ENCODE results near the gene MMP14.
"Not testable (repeated sequence)": the region's sequence is repeated elsewhere in the genome, so short reads cannot be mapped to it uniquely, and the experiment has no call there.

MMP14 gene

GRCh38 chr14:22836301-22837113 lies at the start of gene MMP14:
Gene MMP14, plus strand, starts transcription at chr14:22836585. Its CDS starts 233 bp downstream, at chr14:22836818.
- DNase-seq (ENCODE audit: low read depth in 2 of 2) = no peak

- DNase-seq (ENCODE audit: low read depth in 2 of 2) = no peak
Observed at GRCh38 chr14:22786685-22787084, 49.7 kb upstream of the MMP14 start.

GRCh38 chr14:22791301-22791700 lies 45.1 kb upstream of the MMP14 start:
- no peak for DNase-seq (ENCODE audit: low read depth in 2 of 2)

- no peak for DNase-seq (ENCODE audit: low read depth in 2 of 2)
Observed at GRCh38 chr14:22792158-22792557, 44.2 kb upstream of the MMP14 start.

GRCh38 chr14:22793550-22793949 lies 42.8 kb upstream of the MMP14 start:
- not testable (repeated sequence) for DNase-seq (ENCODE audit: low read depth in 2 of 2)

- DNase-seq (ENCODE audit: low read depth in 2 of 2) = no peak
Observed at GRCh38 chr14:22793976-22794375, 42.4 kb upstream of the MMP14 start.

GRCh38 chr14:22794551-22794951 lies 41.8 kb upstream of the MMP14 start:
- no peak for DNase-seq (ENCODE audit: low read depth in 2 of 2)

- no peak for DNase-seq (ENCODE audit: low read depth in 2 of 2)
Observed at GRCh38 chr14:22796087-22796707, 40.2 kb upstream of the MMP14 start.

GRCh38 chr14:22797017-22797917 lies 39.1 kb upstream of the MMP14 start:
- no peak for DNase-seq (ENCODE audit: low read depth in 2 of 2)

- no peak for DNase-seq (ENCODE audit: low read depth in 2 of 2)
Observed at GRCh38 chr14:22798528-22798927, 37.9 kb upstream of the MMP14 start.

GRCh38 chr14:22800346-22800745 lies 36.0 kb upstream of the MMP14 start:
- DNase-seq (ENCODE audit: low read depth in 2 of 2) = no peak

GRCh38 chr14:22801716-22802115 lies 34.7 kb upstream of the MMP14 start:
- DNase-seq (ENCODE audit: low read depth in 2 of 2) = no peak

- DNase-seq (ENCODE audit: low read depth in 2 of 2) = no peak
Observed at GRCh38 chr14:22802860-22803686, 33.3 kb upstream of the MMP14 start.

- no peak for DNase-seq (ENCODE audit: low read depth in 2 of 2)
Observed at GRCh38 chr14:22803687-22803974, 32.8 kb upstream of the MMP14 start.

GRCh38 chr14:22805235-22805634 lies 31.1 kb upstream of the MMP14 start:
- DNase-seq (ENCODE audit: low read depth in 2 of 2) = not testable (repeated sequence)

GRCh38 chr14:22807432-22808087 lies 28.8 kb upstream of the MMP14 start:
- DNase-seq (ENCODE audit: low read depth in 2 of 2) = no peak

- no peak for DNase-seq (ENCODE audit: low read depth in 2 of 2)
Observed at GRCh38 chr14:22808388-22809209, 27.8 kb upstream of the MMP14 start.

GRCh38 chr14:22811722-22812121 lies 24.7 kb upstream of the MMP14 start:
- no peak for DNase-seq (ENCODE audit: low read depth in 2 of 2)

- no peak for DNase-seq (ENCODE audit: low read depth in 2 of 2)
Observed at GRCh38 chr14:22812744-22813143, 23.6 kb upstream of the MMP14 start.

- DNase-seq (ENCODE audit: low read depth in 2 of 2) = no peak
Observed at GRCh38 chr14:22813145-22813544, 23.2 kb upstream of the MMP14 start.
